Measurements from ENCODE around the gene OPA3. TPM values are rescaled to one million over a fixed set of nuclear protein-coding genes. Genes with fewer than 3 reads are reported as not detected.
"Not testable (repeated sequence)": the region's sequence is repeated elsewhere in the genome, so short reads cannot be mapped to it uniquely, and the experiment has no call there.

OPA3 gene
- total RNA-seq, 1 donor from 2014 or later = 6.6 TPM

GRCh38 chr19:45623984-45624383 lies 39.4 kb upstream of the OPA3 start:
- DNase-seq (ENCODE audit: extremely low spot score in 2 of 2) = no peak
- no peak overlapping the region for H3K4me3 ChIP-seq
- H3K9me3 ChIP-seq = no peaks in the 10 kb centered on the region
- no peaks in the 10 kb centered on the region for H3K4me1 ChIP-seq
- no peak overlapping the region for H3K27ac ChIP-seq
- no peaks in the 10 kb centered on the region for H3K27me3 ChIP-seq
- H3K36me3 ChIP-seq = peaks cover 0 to 62% of the 10 kb centered on the region in 2 donors
- TF ChIP-seq POLR2AphosphoS5 (IDR thresholded peaks at IDR 0.05; ENCODE audit: insufficient read depth in 1 of 2, low read depth in 1 of 2) (no peak), CTCF (IDR thresholded peaks at IDR 0.05) (no peak), POLR2A (IDR thresholded peaks at IDR 0.05) (no peak)
- intact Hi-C loops (cut with DNase I) = no loop called here

GRCh38 chr19:45621976-45622503 lies 37.4 kb upstream of the OPA3 start:
- no peak overlapping the region for H3K4me3 ChIP-seq
- H3K36me3 ChIP-seq = peaks cover 0 to 61% of the 10 kb centered on the region in 2 donors
- no peaks in the 10 kb centered on the region for H3K4me1 ChIP-seq
- no peaks in the 10 kb centered on the region for H3K9me3 ChIP-seq
- no peak for DNase-seq (ENCODE audit: extremely low spot score in 2 of 2)
- no peak for TF ChIP-seq POLR2A (IDR thresholded peaks at IDR 0.05)
- TF ChIP-seq CTCF (IDR thresholded peaks at IDR 0.05) = no peak
- no peak for TF ChIP-seq POLR2AphosphoS5 (IDR thresholded peaks at IDR 0.05; ENCODE audit: insufficient read depth in 1 of 2, low read depth in 1 of 2)
- intact Hi-C loops (cut with DNase I) = no loop called here
- no peaks in the 10 kb centered on the region for H3K27me3 ChIP-seq
- H3K27ac ChIP-seq = no peak overlapping the region

- Histone ChIP-seq H3K27ac (no peak overlapping the region), H3K27me3 (no peaks in the 10 kb centered on the region), H3K4me3 (no peak overlapping the region), H3K9me3 (no peaks in the 10 kb centered on the region), H3K4me1 (no peaks in the 10 kb centered on the region), H3K36me3 (peaks cover 0 to 61% of the 10 kb centered on the region in 2 donors)
- TF ChIP-seq POLR2A (IDR thresholded peaks at IDR 0.05) = no peak
- TF ChIP-seq CTCF (IDR thresholded peaks at IDR 0.05) = no peak
- no peak for TF ChIP-seq POLR2AphosphoS5 (IDR thresholded peaks at IDR 0.05; ENCODE audit: insufficient read depth in 1 of 2, low read depth in 1 of 2)
- intact Hi-C loops (cut with DNase I) = no loop called here
- no peak for DNase-seq (ENCODE audit: extremely low spot score in 2 of 2)
Observed at GRCh38 chr19:45621389-45621788, 36.8 kb upstream of the OPA3 start.

GRCh38 chr19:45616704-45617017 lies 32.1 kb upstream of the OPA3 start:
- intact Hi-C loops (cut with DNase I) = no loop called here
- Histone ChIP-seq H3K4me3 (no peak overlapping the region), H3K27me3 (no peaks in the 10 kb centered on the region), H3K4me1 (peaks cover 17% of the 10 kb centered on the region), H3K9me3 (no peaks in the 10 kb centered on the region), H3K36me3 (peaks cover 0 to 59% of the 10 kb centered on the region in 2 donors), H3K27ac (no peak overlapping the region)
- DNase-seq (ENCODE audit: extremely low spot score in 2 of 2) = no peak
- TF ChIP-seq POLR2A (IDR thresholded peaks at IDR 0.05) (no peak), CTCF (IDR thresholded peaks at IDR 0.05) (no peak), POLR2AphosphoS5 (IDR thresholded peaks at IDR 0.05; ENCODE audit: insufficient read depth in 1 of 2, low read depth in 1 of 2) (no peak)

GRCh38 chr19:45615795-45616703 lies 31.4 kb upstream of the OPA3 start:
- Histone ChIP-seq H3K27ac (no peak overlapping the region), H3K27me3 (no peaks in the 10 kb centered on the region), H3K4me1 (peaks cover 17% of the 10 kb centered on the region), H3K9me3 (no peaks in the 10 kb centered on the region), H3K36me3 (peaks cover 0 to 60% of the 10 kb centered on the region in 2 donors), H3K4me3 (no peak overlapping the region)
- DNase-seq (ENCODE audit: extremely low spot score in 2 of 2) = no peak
- TF ChIP-seq CTCF (IDR thresholded peaks at IDR 0.05) (no peak), POLR2A (IDR thresholded peaks at IDR 0.05) (no peak), POLR2AphosphoS5 (IDR thresholded peaks at IDR 0.05; ENCODE audit: insufficient read depth in 1 of 2, low read depth in 1 of 2) (no peak)
- intact Hi-C loops (cut with DNase I) = no loop called here

- intact Hi-C loops (cut with DNase I); H3K9me3 ChIP-seq; H3K4me3 ChIP-seq; DNase-seq (ENCODE audit: extremely low spot score in 2 of 2); H3K27me3 ChIP-seq: not testable (repeated sequence)
- Histone ChIP-seq H3K4me1 (peaks cover 17% of the 10 kb centered on the region), H3K27ac (peak overlapping the region; percentile 68), H3K36me3 (peaks cover 0 to 60% of the 10 kb centered on the region in 2 donors)
Observed at GRCh38 chr19:45615056-45615455, 30.5 kb upstream of the OPA3 start.
